Lung (tissue), 12 donors: Measurements from ENCODE around the gene TMEM247. TPM values are rescaled to one million over a fixed set of nuclear protein-coding genes. Genes with fewer than 3 reads are reported as not detected.

ENCODE experiments used
- ATAC-seq: fragments of 200-7000 bp; cut with Tn5 transposase; one replicate; pipeline ENCODE4 v1.9.1; 2020; ENCODE audit warnings: moderate number of reproducible peaks; ENCODE audit not compliant: insufficient read depth, low FRiP score
- DNase-seq, 3 donors: peaks; one replicate each; pipeline ENCODE4 v3.0.0-alpha.2; 2013 to 2017
- H3K27ac ChIP-seq, 2 donors: one replicate each; pipeline ENCODE4 v1.5.1; 2013; ENCODE audit warnings: mild to moderate bottlenecking in 2 of 2, moderate library complexity in 2 of 2, control low read depth in 1 of 2, inconsistent platforms in 1 of 2, low read depth in 1 of 2, low read length in 1 of 2
- H3K27me3 ChIP-seq, 3 donors: one replicate each; pipeline ENCODE4 v1.5.1; 2013; ENCODE audit warnings: low read length in 2 of 3; ENCODE audit not compliant: control insufficient read depth in 3 of 3, insufficient read depth in 3 of 3
- H3K36me3 ChIP-seq, 4 donors: one replicate each; pipeline ENCODE4 v1.5.1; 2013; ENCODE audit warnings: low read length in 4 of 4, mild to moderate bottlenecking in 1 of 4, moderate library complexity in 1 of 4; ENCODE audit not compliant: control insufficient read depth in 4 of 4, insufficient read depth in 4 of 4
- H3K4me1 ChIP-seq, 5 donors: one replicate each; pipeline ENCODE4 v1.5.1; 2013; ENCODE audit warnings: low read length in 5 of 5, mild to moderate bottlenecking in 2 of 5, moderate library complexity in 1 of 5; ENCODE audit not compliant: control insufficient read depth in 5 of 5, insufficient read depth in 5 of 5
- H3K4me3 ChIP-seq: one replicate; pipeline ENCODE4 v1.5.1; 2013; ENCODE audit warnings: mild to moderate bottlenecking, control low read depth, moderate library complexity
- H3K9ac ChIP-seq, 2 donors: one replicate each; pipeline ENCODE4 v1.5.1; 2013; ENCODE audit warnings: low read length in 2 of 2, control low read depth in 1 of 2; ENCODE audit not compliant: insufficient read depth in 1 of 2
- H3K9me3 ChIP-seq, 4 donors: one replicate each; pipeline ENCODE4 v1.5.1; 2013; ENCODE audit warnings: low read length in 3 of 4, mild to moderate bottlenecking in 1 of 4, moderate library complexity in 1 of 4; ENCODE audit not compliant: control insufficient read depth in 4 of 4, insufficient read depth in 3 of 4
- WGBS, 2 donors: extraction: QIAGEN DNeasy Blood & Tissue Kit; methylation state at CpG; one replicate each; pipeline ENCODE4 v1.1.7; 2013; 5-methylcytosine and 5-hydroxymethylcytosine counted together
- polyA plus RNA-seq, 2 donors: library from polyadenylated mRNA; stranded (reverse); fragments of 200-250 nt; gene quantifications; one replicate each; pipeline ENCODE4 v1.2.1, GENCODE V29; 2013
- total RNA-seq, 2 donors: library from RNA; depleted of rRNA in 1 of 2; stranded (reverse); fragments of >200 nt in 1 of 2; gene quantifications; one replicate each; pipeline ENCODE4 v1.2.1, GENCODE V29; 2014 to 2021
- TF ChIP-seq, protein P1 (sequence below): IDR thresholded peaks from 2 replicates; pipeline ENCODE4 v1.5.1; 2012; ENCODE audit warnings: mild to moderate bottlenecking; ENCODE audit errors: control extremely low read depth, extremely low read depth
- donor health status: control.
- donor health status: control.
- donor health status: Bipolar disorder and iron deficiency.
- donor health status: healthy.
- donor health status: DM: yes; HTN: yes; CAD: no.

TMEM247 gene
- total and polyA plus RNA-seq, 4 donors = not detected

DNA sequence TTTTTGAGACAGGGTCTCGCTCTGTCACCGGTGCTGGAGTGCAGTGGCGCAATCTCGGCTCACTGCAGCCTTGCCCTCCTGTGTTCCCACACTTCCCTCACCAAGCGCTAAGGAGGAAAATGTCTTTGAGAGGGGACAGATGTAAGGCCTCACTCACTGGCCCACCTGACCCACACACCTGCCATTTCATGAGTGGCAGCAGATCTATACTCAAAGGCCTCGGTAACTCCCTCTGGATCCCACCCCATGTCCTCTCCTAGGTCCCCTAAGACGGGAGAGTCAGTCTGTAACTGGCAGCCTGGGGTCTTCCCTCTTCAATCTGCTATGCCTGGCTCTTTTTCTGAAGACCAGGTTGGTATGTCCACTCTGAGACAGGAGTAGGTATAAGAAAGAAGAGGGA lies 12.9 kb downstream of the TMEM247 start:
- DNase-seq (no peak), ATAC-seq (no peak)
- Histone ChIP-seq H3K9ac (no peak overlapping the region), H3K4me1 (peaks cover 5 to 22% (median 6%) of the 10 kb centered on the region in 5 donors), H3K27ac (no peak overlapping the region), H3K27me3 (no peaks in the 10 kb centered on the region), H3K9me3 (no peaks in the 10 kb centered on the region), H3K36me3 (no peaks in the 10 kb centered on the region), H3K4me3 (no peak overlapping the region)
- TF ChIP-seq, protein P1, sequence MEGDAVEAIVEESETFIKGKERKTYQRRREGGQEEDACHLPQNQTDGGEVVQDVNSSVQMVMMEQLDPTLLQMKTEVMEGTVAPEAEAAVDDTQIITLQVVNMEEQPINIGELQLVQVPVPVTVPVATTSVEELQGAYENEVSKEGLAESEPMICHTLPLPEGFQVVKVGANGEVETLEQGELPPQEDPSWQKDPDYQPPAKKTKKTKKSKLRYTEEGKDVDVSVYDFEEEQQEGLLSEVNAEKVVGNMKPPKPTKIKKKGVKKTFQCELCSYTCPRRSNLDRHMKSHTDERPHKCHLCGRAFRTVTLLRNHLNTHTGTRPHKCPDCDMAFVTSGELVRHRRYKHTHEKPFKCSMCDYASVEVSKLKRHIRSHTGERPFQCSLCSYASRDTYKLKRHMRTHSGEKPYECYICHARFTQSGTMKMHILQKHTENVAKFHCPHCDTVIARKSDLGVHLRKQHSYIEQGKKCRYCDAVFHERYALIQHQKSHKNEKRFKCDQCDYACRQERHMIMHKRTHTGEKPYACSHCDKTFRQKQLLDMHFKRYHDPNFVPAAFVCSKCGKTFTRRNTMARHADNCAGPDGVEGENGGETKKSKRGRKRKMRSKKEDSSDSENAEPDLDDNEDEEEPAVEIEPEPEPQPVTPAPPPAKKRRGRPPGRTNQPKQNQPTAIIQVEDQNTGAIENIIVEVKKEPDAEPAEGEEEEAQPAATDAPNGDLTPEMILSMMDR = no peak
- WGBS, 2 donors = 78 to 89% methylated on average over 7 of the region's 7 CpGs

DNA sequence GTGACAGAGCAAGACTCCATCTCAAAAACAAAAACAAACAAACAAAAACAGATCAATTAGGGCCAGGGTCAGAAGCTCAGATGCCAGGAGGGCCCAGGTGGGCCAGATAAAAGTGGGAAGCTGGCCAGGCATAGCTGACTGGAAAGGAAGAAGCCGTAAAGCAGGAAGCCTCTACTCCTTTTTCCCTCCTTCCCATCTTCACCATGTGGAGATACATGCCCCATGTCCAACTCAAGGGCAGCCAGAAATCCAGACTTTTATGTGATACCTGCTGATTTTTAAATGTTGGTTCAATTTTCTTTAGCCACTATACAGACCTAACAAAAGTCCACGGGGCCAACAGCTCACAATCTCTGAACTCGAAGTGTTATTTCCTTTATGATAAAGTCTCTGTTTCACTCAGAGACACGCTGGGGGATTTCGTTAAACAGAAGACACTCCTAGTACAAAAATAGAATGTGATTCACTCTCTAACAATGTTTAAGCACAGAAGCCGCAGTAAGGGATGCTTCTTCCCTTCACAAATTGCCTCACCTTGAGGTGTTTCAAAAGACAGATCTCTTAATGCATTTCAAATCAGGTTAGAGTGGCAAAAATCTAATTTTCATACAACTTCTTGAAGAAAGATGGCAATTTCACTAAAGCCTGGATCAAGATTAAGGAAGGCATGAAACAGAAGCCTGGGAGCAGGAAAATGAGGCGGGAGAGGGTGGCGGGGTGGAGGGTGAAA lies 14.0 kb downstream of the TMEM247 start:
- H3K4me3 ChIP-seq = no peak overlapping the region
- peaks cover 3 to 16% (median 5%) of the 10 kb centered on the region in 5 donors for H3K4me1 ChIP-seq
- no peaks in the 10 kb centered on the region for H3K27me3 ChIP-seq
- no peaks in the 10 kb centered on the region for H3K36me3 ChIP-seq
- WGBS, 2 donors = 66 to 78% methylated on average over 8 of the region's 8 CpGs
- TF ChIP-seq, protein P1 = no peak
- no peak for ATAC-seq
- no peak overlapping the region for H3K9ac ChIP-seq
- DNase-seq = peak in 2 of 3 donors; percentile 26 to 27
- H3K27ac ChIP-seq = no peak overlapping the region
- H3K9me3 ChIP-seq = no peaks in the 10 kb centered on the region

DNA sequence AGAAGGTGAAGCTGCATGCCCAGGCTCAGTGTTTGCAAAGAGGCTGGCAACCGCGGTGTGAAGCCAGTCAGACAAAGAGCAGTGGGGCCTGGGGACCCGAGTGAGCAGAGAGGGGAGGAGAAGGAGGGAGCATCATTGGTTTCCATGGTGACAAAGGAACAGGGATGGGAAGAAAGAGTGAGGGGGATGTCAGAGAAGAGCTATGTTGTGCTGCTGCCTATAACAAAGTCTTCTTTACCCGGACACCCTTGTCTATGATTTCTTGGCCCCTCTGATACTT lies 14.5 kb downstream of the TMEM247 start:
- Histone ChIP-seq H3K27me3 (no peaks in the 10 kb centered on the region), H3K9me3 (no peaks in the 10 kb centered on the region), H3K36me3 (no peaks in the 10 kb centered on the region), H3K27ac (no peak overlapping the region), H3K4me1 (peaks cover 3 to 16% (median 5%) of the 10 kb centered on the region in 5 donors), H3K9ac (no peak overlapping the region), H3K4me3 (no peak overlapping the region)
- DNase-seq = peak in 1 of 3 donors; percentile 17
- WGBS, 2 donors = 66 to 78% methylated on average over 4 of the region's 4 CpGs
- ATAC-seq = no peak
- TF ChIP-seq, protein P1 = no peak

DNA sequence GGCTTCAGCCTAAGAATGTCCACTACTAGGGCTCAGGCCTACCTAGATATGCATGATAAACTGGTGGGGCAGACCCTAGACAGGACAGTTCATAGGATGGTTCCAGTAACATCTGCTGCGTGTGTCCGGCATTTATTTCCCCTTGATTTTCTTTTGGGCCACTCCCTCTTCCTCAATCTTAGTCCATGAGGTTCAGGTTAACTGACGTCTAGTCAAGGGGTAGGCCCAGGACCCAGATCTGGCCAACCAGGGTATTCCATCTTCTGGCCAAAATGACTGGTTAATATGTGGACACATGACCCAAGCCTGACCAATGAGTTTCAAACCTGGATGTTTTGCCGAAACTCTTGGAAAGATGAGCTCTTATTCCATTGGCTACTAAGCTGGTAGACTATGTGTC lies 15.2 kb downstream of the TMEM247 start:
- Histone ChIP-seq H3K4me1 (peaks cover 3 to 16% (median 5%) of the 10 kb centered on the region in 5 donors), H3K9me3 (no peaks in the 10 kb centered on the region), H3K27ac (no peak overlapping the region), H3K36me3 (no peaks in the 10 kb centered on the region), H3K27me3 (no peaks in the 10 kb centered on the region), H3K4me3 (no peak overlapping the region), H3K9ac (no peak overlapping the region)
- DNase-seq = no peak
- 84 to 96% methylated on average over 4 of the region's 4 CpGs for WGBS, 2 donors
- TF ChIP-seq, protein P1 = no peak
- ATAC-seq = no peak
